Measurements from ENCODE around the gene EXT2. TPM values are rescaled to one million over a fixed set of nuclear protein-coding genes. Genes with fewer than 3 reads are reported as not detected.

The EXT2 gene
- total and polyA plus RNA-seq, 2 of the 13 experiments (the other 11 are each of a cell fraction or from before 2014, with no cell fraction given): 61.5 to 68.7 TPM

GRCh38 chr11:44138980-44139379, 43.5 kb downstream of the EXT2 start:
- intact Hi-C loops (cut with micrococcal nuclease; ENCODE audit: unreplicated experiment) (loop anchor here (2.0 kb wide), 1 partner anchor 34 kb away; no protein-coding TSS in a partner anchor), in situ Hi-C loops (cut with HindIII; ENCODE audit: extremely low pct_ligation_motif_present, low pct_unique_long_range_greater_than_20kb) (no loop called here)

More at GRCh38 chr11:44138980-44139379, 43.5 kb downstream of the EXT2 start:
- TF ChIP-seq ZNF3 (CRISPR knock-in tag; IDR thresholded peaks at IDR 0.05) (no peak), ZSCAN31 (CRISPR knock-in tag; IDR thresholded peaks at IDR 0.05; ENCODE audit: low read depth) (no peak), XRCC5 (optimal IDR thresholded peaks at IDR 0.05; ENCODE audit: low read length) (no peak), DNMT3B (CRISPR knock-in tag; conservative IDR thresholded peaks at IDR 0.05) (no peak), LBX2 (CRISPR knock-in tag; IDR thresholded peaks at IDR 0.05; ENCODE audit: borderline replicate concordance) (no peak), IKZF1 (IDR thresholded peaks at IDR 0.05) (no peak), TFAP4 (IDR thresholded peaks at IDR 0.05; ENCODE audit: borderline replicate concordance, low read depth) (no peak), ZFP36L1 (CRISPR knock-in tag; IDR thresholded peaks at IDR 0.05) (no peak), ATF3 (CRISPR knock-in tag; IDR thresholded peaks at IDR 0.05) (no peak), IRF2 (CRISPR knock-in tag; IDR thresholded peaks at IDR 0.05) (no peak), ZNF703 (CRISPR knock-in tag; IDR thresholded peaks at IDR 0.05; ENCODE audit: borderline replicate concordance) (no peak), TCF12 (IDR thresholded peaks at IDR 0.05) (no peak), TCF12 (CRISPR knock-in tag; IDR thresholded peaks at IDR 0.05) (no peak)
- Histone ChIP-seq H3K36me3 (replicated peaks in 1 of 2; ENCODE audit: control insufficient read depth in 1 of 2, insufficient read depth in 2 of 2, low read length in 2 of 2) (peaks cover 0 to 3% of the 10 kb centered on the region in 2 experiments; a peak in 2 of 5 replicates), H3K4me3 (replicated peaks in 1 of 3; ENCODE audit: insufficient read depth in 1 of 3, low read depth in 2 of 3, low read length in 3 of 3) (no peak overlapping the region), H4K20me1 (ENCODE audit: insufficient read depth, low read length) (no peaks in the 10 kb centered on the region), H3K4me2 (ENCODE audit: low read depth, low read length) (no peak overlapping the region), H3K9me3 (ENCODE audit: low read length) (no peaks in the 10 kb centered on the region), H3K27me3 (ENCODE audit: control insufficient read depth in 1 of 2, insufficient read depth in 2 of 2, low read length in 2 of 2) (no peaks in the 10 kb centered on the region), H3K79me2 (ENCODE audit: insufficient read depth, low read length) (no peaks in the 10 kb centered on the region), H3K4me1 (ENCODE audit: insufficient read depth, low read length) (peaks cover 9% of the 10 kb centered on the region), H3K27ac (ENCODE audit: extremely low read length, insufficient read depth, low read length) (no peak overlapping the region), H3K9ac (ENCODE audit: insufficient read depth, low read depth, low read length) (no peak overlapping the region), H2AFZ (ENCODE audit: low read length) (no peak overlapping the region)
- ATAC-seq (no peak), FAIRE-seq (no peak), DNase-seq (ENCODE audit: low spot score) (no peak)
- BruUV-seq (replicated peaks): no TSS peak
- 93% methylated on average over 2 of the region's 2 CpGs for WGBS (ENCODE audit: low lambda C conversion rate)
- CTCF ChIA-PET (ENCODE audit: low intra/inter-chr PET ratio, low total read pairs): no interaction called here
- POLR2A ChIA-PET: no interaction called here
